ENCODE data around the gene SLC32A1. TPM values are rescaled to one million over a fixed set of nuclear protein-coding genes. Genes with fewer than 3 reads are reported as not detected.

The SLC32A1 gene
- total and polyA plus RNA-seq, 2 of the 13 experiments (the other 11 are each of a cell fraction or from before 2014, with no cell fraction given): not detected

DNA sequence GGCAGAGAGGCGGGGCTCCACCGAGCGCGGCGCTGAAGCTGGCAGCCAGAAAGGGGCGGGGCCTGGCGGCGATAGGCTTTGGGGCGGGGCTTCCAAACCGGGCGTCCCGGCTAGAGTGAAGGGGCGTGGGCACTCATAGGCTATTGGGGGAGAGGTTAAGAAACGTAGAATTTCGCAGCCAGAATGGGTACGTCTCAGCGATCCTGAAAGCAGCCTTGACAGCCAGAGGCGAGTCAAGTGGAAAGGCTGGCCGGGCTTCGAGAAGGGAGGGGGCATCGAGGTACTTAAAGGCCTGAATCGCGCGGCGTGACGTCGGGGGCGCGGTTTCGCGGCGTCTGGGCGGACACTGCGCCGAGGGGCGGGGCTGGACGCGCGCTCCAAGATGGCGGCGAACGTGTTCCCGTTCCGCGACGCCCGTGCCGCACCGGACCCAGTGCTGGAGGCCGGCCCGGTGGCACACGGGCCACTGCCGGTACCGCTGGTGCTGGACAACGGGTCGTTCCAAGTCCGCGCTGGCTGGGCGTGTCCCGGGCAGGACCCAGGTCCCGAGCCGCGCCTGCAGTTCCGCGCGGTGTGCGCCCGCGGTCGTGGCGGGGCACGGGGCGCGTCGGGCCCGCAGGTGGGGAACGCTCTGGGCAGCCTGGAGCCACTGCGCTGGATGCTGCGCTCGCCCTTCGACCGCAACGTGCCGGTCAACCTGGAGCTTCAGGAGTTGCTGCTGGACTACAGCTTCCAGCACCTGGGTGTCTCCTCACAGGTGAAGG, 24.0 kb downstream of the SLC32A1 start, which contains the start of gene ACTR5:
ACTR5 (plus strand) TSS at position 364 of the 764 bp plus-strand sequence; CDS start at position 383, 19 bp downstream.
- Histone ChIP-seq H3K9ac (ENCODE audit: insufficient read depth, low read depth, low read length) (peak within 1 kb of the TSS; percentile 89), H3K79me2 (ENCODE audit: insufficient read depth, low read length) (peaks cover 17% of the 10 kb centered on the region), H4K20me1 (ENCODE audit: insufficient read depth, low read length) (0 out of 2 replicates have a peak, but pooled peaks cover 4% of the 10 kb centered on the region), H3K4me2 (ENCODE audit: low read depth, low read length) (peak within 1 kb of the TSS; percentile 83), H2AFZ (ENCODE audit: low read length) (peak within 1 kb of the TSS; percentile 90), H3K4me3 (replicated peaks in 1 of 3; ENCODE audit: insufficient read depth in 1 of 3, low read depth in 2 of 3, low read length in 3 of 3) (peak within 1 kb of the TSS; percentile 65 to 96 (median 95)), H3K4me1 (ENCODE audit: insufficient read depth, low read length) (peaks cover 23% of the 10 kb centered on the region), H3K36me3 (replicated peaks in 1 of 2; ENCODE audit: control insufficient read depth in 1 of 2, insufficient read depth in 2 of 2, low read length in 2 of 2) (peaks cover 12 to 14% of the 10 kb centered on the region in 2 experiments), H3K27ac (ENCODE audit: extremely low read length, insufficient read depth, low read length) (peak within 1 kb of the TSS; percentile 75), H3K9me3 (ENCODE audit: low read length) (no peaks in the 10 kb centered on the region), H3K27me3 (ENCODE audit: control insufficient read depth in 1 of 2, insufficient read depth in 2 of 2, low read length in 2 of 2) (peaks cover 0 to 10% of the 10 kb centered on the region in 2 experiments; a peak in 3 of 5 replicates)
- peak; percentile 86 for DNase-seq (ENCODE audit: low spot score)
- in situ Hi-C loops (cut with HindIII; ENCODE audit: extremely low pct_ligation_motif_present, low pct_unique_long_range_greater_than_20kb) (loop anchor here (25.0 kb wide), 1 partner anchor 311 kb away; the partner anchor contains the start of gene SNHG17), intact Hi-C loops (cut with micrococcal nuclease; ENCODE audit: unreplicated experiment) (loop anchor here (1.0 to 5.0 kb wide), 4 partner anchors 17 to 178 kb away; partner anchors contain the start of gene FAM83D)
- no peak for FAIRE-seq
- CTCF ChIA-PET (ENCODE audit: low intra/inter-chr PET ratio, low total read pairs): interaction anchor here (1.1 to 1.5 kb wide), 2 partner anchors 17 to 99 kb away, joined by 3 to 5 read pairs; no protein-coding TSS in a partner anchor
- BruUV-seq (replicated peaks): no TSS peak
- under 1% methylated on average over 69 of the region's 84 CpGs for WGBS (ENCODE audit: low lambda C conversion rate)
- peak; percentile 92 for ATAC-seq
- POLR2A ChIA-PET: interaction anchor here (0.7 to 1.8 kb wide), 7 partner anchors 8 to 313 kb away, joined by 3 to 7 read pairs (median 4); partner anchors contain the start of gene SNHG17
- peak; percentile 97 for TF ChIP-seq MEIS2 (CRISPR knock-in tag; IDR thresholded peaks at IDR 0.05)
- TF ChIP-seq, protein P1, sequence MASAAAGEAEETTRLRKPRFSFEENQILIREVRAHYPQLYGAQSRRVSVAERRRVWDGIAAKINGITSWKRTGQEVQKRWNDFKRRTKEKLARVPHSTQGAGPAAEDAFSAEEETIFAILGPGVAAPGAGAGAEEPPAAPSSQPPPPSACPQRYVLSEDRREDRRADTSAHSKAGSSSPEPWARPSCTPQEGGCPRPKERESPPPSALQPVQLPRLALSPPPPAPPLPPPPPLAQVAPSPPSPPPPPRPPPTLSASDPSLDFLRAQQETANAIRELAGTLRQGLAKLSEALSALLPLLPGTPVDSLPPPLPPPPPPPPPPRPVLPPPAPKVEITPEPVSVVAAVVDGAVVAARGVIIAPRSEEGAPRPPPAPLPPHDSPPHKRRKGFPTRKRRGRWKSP (CRISPR knock-in tag; IDR thresholded peaks at IDR 0.05): peak; percentile 96
- TF ChIP-seq NCOA1 (CRISPR knock-in tag; IDR thresholded peaks at IDR 0.05): no peak
- TF ChIP-seq ZNF12 (CRISPR knock-in tag; IDR thresholded peaks at IDR 0.05): no peak
- peak; percentile 63; the same call in 1 of the 2 replicates for TF ChIP-seq ZNF629 (CRISPR knock-in tag; conservative IDR thresholded peaks at IDR 0.05)
- TF ChIP-seq ZFX (CRISPR knock-in tag; IDR thresholded peaks at IDR 0.05; ENCODE audit: low read depth): peak; percentile 96
- TF ChIP-seq ZNF589 (CRISPR knock-in tag; conservative IDR thresholded peaks at IDR 0.05): peak; percentile 68; the same call in 1 of the 2 replicates
- no peak for TF ChIP-seq PTBP1 (IDR thresholded peaks at IDR 0.05; ENCODE audit: low read depth, low read length, poor library complexity, severe bottlenecking)
- TF ChIP-seq NFE2L1 (CRISPR knock-in tag; IDR thresholded peaks at IDR 0.05; ENCODE audit: borderline replicate concordance): no peak
- peak; percentile 94 for TF ChIP-seq MYC (CRISPR knock-in tag; IDR thresholded peaks at IDR 0.05; ENCODE audit: borderline replicate concordance)
- TF ChIP-seq MIER2 (CRISPR knock-in tag; IDR thresholded peaks at IDR 0.05): no peak
- TF ChIP-seq, protein P2, sequence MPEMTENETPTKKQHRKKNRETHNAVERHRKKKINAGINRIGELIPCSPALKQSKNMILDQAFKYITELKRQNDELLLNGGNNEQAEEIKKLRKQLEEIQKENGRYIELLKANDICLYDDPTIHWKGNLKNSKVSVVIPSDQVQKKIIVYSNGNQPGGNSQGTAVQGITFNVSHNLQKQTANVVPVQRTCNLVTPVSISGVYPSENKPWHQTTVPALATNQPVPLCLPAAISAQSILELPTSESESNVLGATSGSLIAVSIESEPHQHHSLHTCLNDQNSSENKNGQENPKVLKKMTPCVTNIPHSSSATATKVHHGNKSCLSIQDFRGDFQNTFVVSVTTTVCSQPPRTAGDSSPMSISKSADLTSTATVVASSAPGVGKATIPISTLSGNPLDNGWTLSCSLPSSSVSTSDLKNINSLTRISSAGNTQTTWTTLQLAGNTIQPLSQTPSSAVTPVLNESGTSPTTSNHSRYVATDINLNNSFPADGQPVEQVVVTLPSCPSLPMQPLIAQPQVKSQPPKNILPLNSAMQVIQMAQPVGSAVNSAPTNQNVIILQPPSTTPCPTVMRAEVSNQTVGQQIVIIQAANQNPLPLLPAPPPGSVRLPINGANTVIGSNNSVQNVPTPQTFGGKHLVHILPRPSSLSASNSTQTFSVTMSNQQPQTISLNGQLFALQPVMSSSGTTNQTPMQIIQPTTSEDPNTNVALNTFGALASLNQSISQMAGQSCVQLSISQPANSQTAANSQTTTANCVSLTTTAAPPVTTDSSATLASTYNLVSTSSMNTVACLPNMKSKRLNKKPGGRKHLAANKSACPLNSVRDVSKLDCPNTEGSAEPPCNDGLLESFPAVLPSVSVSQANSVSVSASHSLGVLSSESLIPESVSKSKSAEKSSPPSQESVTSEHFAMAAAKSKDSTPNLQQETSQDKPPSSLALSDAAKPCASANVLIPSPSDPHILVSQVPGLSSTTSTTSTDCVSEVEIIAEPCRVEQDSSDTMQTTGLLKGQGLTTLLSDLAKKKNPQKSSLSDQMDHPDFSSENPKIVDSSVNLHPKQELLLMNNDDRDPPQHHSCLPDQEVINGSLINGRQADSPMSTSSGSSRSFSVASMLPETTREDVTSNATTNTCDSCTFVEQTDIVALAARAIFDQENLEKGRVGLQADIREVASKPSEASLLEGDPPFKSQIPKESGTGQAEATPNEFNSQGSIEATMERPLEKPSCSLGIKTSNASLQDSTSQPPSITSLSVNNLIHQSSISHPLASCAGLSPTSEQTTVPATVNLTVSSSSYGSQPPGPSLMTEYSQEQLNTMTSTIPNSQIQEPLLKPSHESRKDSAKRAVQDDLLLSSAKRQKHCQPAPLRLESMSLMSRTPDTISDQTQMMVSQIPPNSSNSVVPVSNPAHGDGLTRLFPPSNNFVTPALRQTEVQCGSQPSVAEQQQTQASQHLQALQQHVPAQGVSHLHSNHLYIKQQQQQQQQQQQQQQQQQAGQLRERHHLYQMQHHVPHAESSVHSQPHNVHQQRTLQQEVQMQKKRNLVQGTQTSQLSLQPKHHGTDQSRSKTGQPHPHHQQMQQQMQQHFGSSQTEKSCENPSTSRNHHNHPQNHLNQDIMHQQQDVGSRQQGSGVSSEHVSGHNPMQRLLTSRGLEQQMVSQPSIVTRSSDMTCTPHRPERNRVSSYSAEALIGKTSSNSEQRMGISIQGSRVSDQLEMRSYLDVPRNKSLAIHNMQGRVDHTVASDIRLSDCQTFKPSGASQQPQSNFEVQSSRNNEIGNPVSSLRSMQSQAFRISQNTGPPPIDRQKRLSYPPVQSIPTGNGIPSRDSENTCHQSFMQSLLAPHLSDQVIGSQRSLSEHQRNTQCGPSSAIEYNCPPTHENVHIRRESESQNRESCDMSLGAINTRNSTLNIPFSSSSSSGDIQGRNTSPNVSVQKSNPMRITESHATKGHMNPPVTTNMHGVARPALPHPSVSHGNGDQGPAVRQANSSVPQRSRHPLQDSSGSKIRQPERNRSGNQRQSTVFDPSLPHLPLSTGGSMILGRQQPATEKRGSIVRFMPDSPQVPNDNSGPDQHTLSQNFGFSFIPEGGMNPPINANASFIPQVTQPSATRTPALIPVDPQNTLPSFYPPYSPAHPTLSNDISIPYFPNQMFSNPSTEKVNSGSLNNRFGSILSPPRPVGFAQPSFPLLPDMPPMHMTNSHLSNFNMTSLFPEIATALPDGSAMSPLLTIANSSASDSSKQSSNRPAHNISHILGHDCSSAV (CRISPR knock-in tag; IDR thresholded peaks at IDR 0.05; ENCODE audit: borderline replicate concordance): no peak; the same call in 1 of the 2 replicates
- peak; percentile 99 for TF ChIP-seq CENPT (CRISPR knock-in tag; IDR thresholded peaks at IDR 0.05; ENCODE audit: low read depth)
